Neuronal stem cell (in vitro differentiated cells): ENCODE results near the gene SYNE1.

Experiments
- DNase-seq: peaks from one replicate; pipeline ENCODE4 v3.0.0-alpha.2; 2013; ENCODE audit warnings: low spot score
- H2AFZ ChIP-seq: one replicate; pipeline ENCODE4 v1.6.1; 2013; ENCODE audit warnings: mild to moderate bottlenecking, low read length, inconsistent platforms
- H2AK5ac ChIP-seq: 2 replicates; pipeline ENCODE4 v1.6.1; 2013; ENCODE audit warnings: low read depth, mild to moderate bottlenecking, inconsistent platforms, low read length, moderate library complexity, mixed read lengths
- H2BK120ac ChIP-seq: 2 replicates; pipeline ENCODE4 v1.6.1; 2013; ENCODE audit warnings: low read depth, mild to moderate bottlenecking, inconsistent platforms, low read length, moderate library complexity, mixed read lengths
- H2BK12ac ChIP-seq: one replicate; pipeline ENCODE4 v1.6.1; 2013; ENCODE audit warnings: low read length, inconsistent platforms
- H2BK15ac ChIP-seq: 2 replicates; pipeline ENCODE4 v1.6.1; 2013; ENCODE audit warnings: mild to moderate bottlenecking, low read length, inconsistent platforms, mixed read lengths
- H2BK5ac ChIP-seq: one replicate; pipeline ENCODE4 v1.6.1; 2013; ENCODE audit warnings: inconsistent platforms, mild to moderate bottlenecking, low read length, moderate library complexity
- H3K14ac ChIP-seq: one replicate; pipeline ENCODE4 v1.6.1; 2013; ENCODE audit warnings: low read length, inconsistent platforms
- H3K18ac ChIP-seq: 2 replicates; pipeline ENCODE4 v1.6.1; 2013; ENCODE audit warnings: low read length, inconsistent platforms
- H3K23ac ChIP-seq: 2 replicates; pipeline ENCODE4 v1.6.1; 2013; ENCODE audit warnings: low read depth, mild to moderate bottlenecking, mixed read lengths, low read length, inconsistent platforms; ENCODE audit not compliant: poor library complexity
- H3K27ac ChIP-seq: replicated peaks from 3 replicates; pipeline ENCODE4 v1.5.1; 2013; ENCODE audit warnings: low read length, inconsistent platforms
- H3K27me3 ChIP-seq, 3 experiments: 2 replicates each; pipeline ENCODE4 v1.6.1; 2013; ENCODE audit warnings: low read length in 3 of 3, mild to moderate bottlenecking in 2 of 3, inconsistent platforms in 1 of 3, low read depth in 1 of 3, mixed read lengths in 1 of 3, moderate library complexity in 1 of 3; ENCODE audit not compliant: control insufficient read depth in 3 of 3, insufficient read depth in 3 of 3
- H3K36me3 ChIP-seq, 2 donors: replicated peaks in 1 of 2; 2 replicates each; pipeline ENCODE4 v1.6.1; 2013; ENCODE audit warnings: low read length in 2 of 2; ENCODE audit not compliant: control insufficient read depth in 2 of 2, insufficient read depth in 2 of 2
- H3K4ac ChIP-seq: 2 replicates; pipeline ENCODE4 v1.6.1; 2013; ENCODE audit warnings: inconsistent platforms, mild to moderate bottlenecking, low read length, moderate library complexity
- H3K4me1 ChIP-seq, 2 donors: 1 replicate in 1 of 2; 2 replicates in 1 of 2; pipeline ENCODE4 v1.6.1; 2013; ENCODE audit warnings: low read length in 2 of 2, low read depth in 1 of 2; ENCODE audit not compliant: control insufficient read depth in 2 of 2, insufficient read depth in 1 of 2
- H3K4me2 ChIP-seq: one replicate; pipeline ENCODE4 v1.6.1; 2013; ENCODE audit warnings: mild to moderate bottlenecking, low read length, inconsistent platforms; ENCODE audit not compliant: insufficient read depth, poor library complexity, severe bottlenecking
- H3K4me3 ChIP-seq, 2 donors: 2 replicates each; pipeline ENCODE4 v1.5.1; 2013; ENCODE audit warnings: low read length in 2 of 2, mild to moderate bottlenecking in 2 of 2, inconsistent platforms in 1 of 2, moderate library complexity in 1 of 2
- H3K79me1 ChIP-seq: one replicate; pipeline ENCODE4 v1.6.1; 2013; ENCODE audit warnings: low read depth, mild to moderate bottlenecking, inconsistent platforms, low read length, moderate library complexity
- H3K9ac ChIP-seq: one replicate; pipeline ENCODE4 v1.6.1; 2013; ENCODE audit warnings: mild to moderate bottlenecking, low read depth, low read length, inconsistent platforms; ENCODE audit not compliant: poor library complexity
- H3K9me3 ChIP-seq, 2 donors: replicated peaks in 1 of 2; 2 replicates each; pipeline versions ENCODE3 to v1.6.1; 2013; ENCODE audit warnings: low read length in 2 of 2, mild to moderate bottlenecking in 2 of 2, inconsistent platforms in 1 of 2, low read depth in 1 of 2, mixed read lengths in 1 of 2, moderate library complexity in 1 of 2; ENCODE audit not compliant: control insufficient read depth in 2 of 2, insufficient read depth in 1 of 2
- H4K8ac ChIP-seq: one replicate; pipeline ENCODE4 v1.6.1; 2013; ENCODE audit warnings: low read depth, mild to moderate bottlenecking, inconsistent platforms, low read length, moderate library complexity
- H4K91ac ChIP-seq: one replicate; pipeline ENCODE4 v1.6.1; 2013; ENCODE audit warnings: low read length, low read depth, mild to moderate bottlenecking, inconsistent platforms; ENCODE audit not compliant: poor library complexity
- WGBS, 2 donors: extraction: QIAGEN DNeasy Blood & Tissue Kit; methylation state at CpG; one replicate each; pipeline ENCODE4 v1.1.7; 2013; ENCODE audit warnings: missing lambda C conversion rate in 2 of 2, mixed read lengths in 1 of 2; ENCODE audit not compliant: insufficient read length in 2 of 2, insufficient replicate concordance in 1 of 2; ENCODE audit errors: extremely low coverage in 2 of 2; 5-methylcytosine and 5-hydroxymethylcytosine counted together

SYNE1 gene

GRCh38 chr6:152605941-152606340 lies 31.2 kb downstream of the SYNE1 start:
- WGBS, 2 donors: no CpG with 5 or more reads among the region's 2 CpGs
- no peak for DNase-seq
- no peak overlapping the region for H4K8ac ChIP-seq
- H3K9ac ChIP-seq: no peak overlapping the region
- no peak overlapping the region for H2BK12ac ChIP-seq
- no peak overlapping the region for H3K14ac ChIP-seq
- H3K27me3 ChIP-seq: no peaks in the 10 kb centered on the region
- H3K23ac ChIP-seq: no peak overlapping the region
- H2BK120ac ChIP-seq: no peak overlapping the region
- H3K4me3 ChIP-seq: no peak overlapping the region
- no peak overlapping the region for H3K4ac ChIP-seq
- H3K18ac ChIP-seq: no peak overlapping the region
- no peaks in the 10 kb centered on the region for H3K36me3 ChIP-seq
- no peaks in the 10 kb centered on the region for H3K9me3 ChIP-seq
- no peak overlapping the region for H2AFZ ChIP-seq
- no peak overlapping the region for H3K4me2 ChIP-seq
- no peak overlapping the region for H4K91ac ChIP-seq
- H2BK15ac ChIP-seq: no peak overlapping the region
- H3K27ac ChIP-seq: no peak overlapping the region
- no peaks in the 10 kb centered on the region for H3K79me1 ChIP-seq
- no peaks in the 10 kb centered on the region for H3K4me1 ChIP-seq
- no peak overlapping the region for H2BK5ac ChIP-seq
- no peak overlapping the region for H2AK5ac ChIP-seq

- no peak overlapping the region for H2BK15ac ChIP-seq
- H2BK120ac ChIP-seq: no peak overlapping the region
- H3K18ac ChIP-seq: no peak overlapping the region
- no peak overlapping the region for H3K27ac ChIP-seq
- H2AFZ ChIP-seq: no peak overlapping the region
- H3K9me3 ChIP-seq: no peaks in the 10 kb centered on the region
- H2AK5ac ChIP-seq: no peak overlapping the region
- no peak overlapping the region for H3K23ac ChIP-seq
- no CpG with 5 or more reads among the region's 1 CpG for WGBS, 2 donors
- DNase-seq: no peak
- no peak overlapping the region for H3K4me3 ChIP-seq
- H3K14ac ChIP-seq: no peak overlapping the region
- no peaks in the 10 kb centered on the region for H3K27me3 ChIP-seq
- no peak overlapping the region for H4K91ac ChIP-seq
- H2BK12ac ChIP-seq: no peak overlapping the region
- no peak overlapping the region for H2BK5ac ChIP-seq
- no peak overlapping the region for H3K4me2 ChIP-seq
- no peak overlapping the region for H4K8ac ChIP-seq
- no peak overlapping the region for H3K4ac ChIP-seq
- H3K9ac ChIP-seq: no peak overlapping the region
- H3K79me1 ChIP-seq: no peaks in the 10 kb centered on the region
- no peaks in the 10 kb centered on the region for H3K4me1 ChIP-seq
- no peaks in the 10 kb centered on the region for H3K36me3 ChIP-seq
These were observed 31.8 kb downstream of the SYNE1 start for GRCh38 chr6:152605342-152605741.

- Histone ChIP-seq H3K36me3 (no peaks in the 10 kb centered on the region), H3K79me1 (no peaks in the 10 kb centered on the region), H3K4me1 (no peaks in the 10 kb centered on the region), H2AK5ac (no peak overlapping the region), H4K8ac (no peak overlapping the region), H3K14ac (no peak overlapping the region), H3K9ac (no peak overlapping the region), H2BK15ac (no peak overlapping the region), H4K91ac (no peak overlapping the region), H2BK120ac (no peak overlapping the region), H2BK5ac (no peak overlapping the region), H2BK12ac (no peak overlapping the region), H3K4ac (no peak overlapping the region), H3K4me3 (no peak overlapping the region), H3K18ac (no peak overlapping the region), H3K23ac (no peak overlapping the region), H2AFZ (no peak overlapping the region), H3K4me2 (no peak overlapping the region), H3K27ac (no peak overlapping the region), H3K27me3 (no peaks in the 10 kb centered on the region), H3K9me3 (no peaks in the 10 kb centered on the region)
- DNase-seq: no peak
These were observed 33.3 kb downstream of the SYNE1 start for GRCh38 chr6:152603911-152604310.

- Histone ChIP-seq H2BK120ac (no peak overlapping the region), H2AFZ (no peak overlapping the region), H3K4me1 (no peaks in the 10 kb centered on the region), H3K9me3 (no peaks in the 10 kb centered on the region), H4K8ac (no peak overlapping the region), H3K14ac (no peak overlapping the region), H4K91ac (no peak overlapping the region), H2BK15ac (no peak overlapping the region), H3K27ac (no peak overlapping the region), H3K27me3 (no peaks in the 10 kb centered on the region), H3K4me2 (no peak overlapping the region), H2BK12ac (no peak overlapping the region), H2AK5ac (no peak overlapping the region), H3K79me1 (no peaks in the 10 kb centered on the region), H2BK5ac (no peak overlapping the region), H3K36me3 (no peaks in the 10 kb centered on the region), H3K18ac (no peak overlapping the region), H3K4ac (no peak overlapping the region), H3K9ac (no peak overlapping the region), H3K23ac (no peak overlapping the region), H3K4me3 (no peak overlapping the region)
- no CpG with 5 or more reads among the region's 5 CpGs for WGBS, 2 donors
- no peak for DNase-seq
These were observed 37.1 kb downstream of the SYNE1 start for GRCh38 chr6:152600022-152600421.
